GM18505 (cell line): ENCODE measurements around the gene VIT.

ENCODE experiments used
- ATAC-seq: cut with Tn5 transposase; IDR thresholded peaks from one replicate; pipeline ENCODE4 v1.9.1; 2021; ENCODE audit not compliant: unreplicated experiment
- POLR2A ChIP-seq: IDR thresholded peaks from 4 replicates; pipeline ENCODE4 v1.6.1; 2011; ENCODE audit warnings: borderline replicate concordance; ENCODE audit not compliant: insufficient read depth, insufficient read length; ENCODE audit errors: extremely low read depth

VIT gene

GRCh38 chr2:36748166-36748565 lies 51.7 kb downstream of the VIT start:
- no peak for ATAC-seq
- no peak for TF ChIP-seq POLR2A

DNA sequence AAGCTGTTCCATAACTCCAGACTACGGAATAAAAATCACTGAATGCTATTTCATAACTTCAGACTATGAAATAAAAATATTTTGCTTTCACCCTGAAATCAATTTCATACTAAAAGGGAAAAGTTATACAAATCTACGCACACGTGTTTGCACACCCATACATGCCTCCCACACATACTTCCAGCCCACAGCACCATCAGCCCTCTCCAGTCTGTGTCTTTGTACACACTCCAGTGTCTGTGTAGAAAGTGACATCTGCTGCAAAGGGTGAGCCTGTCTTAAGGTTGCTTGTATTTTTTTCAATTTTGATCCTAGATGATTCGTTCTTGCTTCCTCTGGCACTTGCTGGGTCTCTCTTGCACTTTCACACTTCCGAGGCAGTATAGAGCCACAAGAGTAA lies 53.6 kb downstream of the VIT start:
- TF ChIP-seq POLR2A: no peak

DNA sequence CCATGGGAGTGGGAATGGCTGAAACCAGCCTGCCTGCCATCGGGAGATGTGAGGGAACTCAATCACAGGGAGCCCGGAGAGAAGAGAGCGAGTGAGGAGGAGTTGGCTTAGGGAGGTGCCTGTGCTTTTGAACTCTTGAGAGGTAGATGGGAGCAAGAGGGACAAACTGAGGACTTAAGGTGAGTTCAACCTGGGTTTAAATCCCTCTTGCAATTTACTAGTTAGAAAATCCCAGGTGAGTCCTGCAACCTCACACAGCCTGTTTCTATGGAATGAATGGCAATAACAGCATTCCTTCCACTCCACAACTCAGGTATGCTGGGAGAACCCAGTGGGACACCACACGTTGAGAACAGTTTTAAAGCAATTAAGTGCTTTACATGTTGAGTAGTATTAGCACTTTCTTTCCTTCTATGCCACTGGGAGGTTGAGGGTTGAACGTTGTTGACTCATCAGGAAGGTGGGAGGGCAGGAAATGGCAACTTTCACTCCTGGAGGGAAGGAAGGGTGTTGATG lies 57.3 kb downstream of the VIT start:
- no peak for TF ChIP-seq POLR2A
- ATAC-seq: no peak

More for the DNA sequence above, 53.6 kb downstream of the VIT start:
- ATAC-seq: no peak

- ATAC-seq: no peak
- TF ChIP-seq POLR2A: no peak
Measured at GRCh38 chr2:36754578-36754977, 58.1 kb downstream of the VIT start.

GRCh38 chr2:36756438-36756837 lies 59.9 kb downstream of the VIT start:
- no peak for TF ChIP-seq POLR2A
- no peak for ATAC-seq

DNA sequence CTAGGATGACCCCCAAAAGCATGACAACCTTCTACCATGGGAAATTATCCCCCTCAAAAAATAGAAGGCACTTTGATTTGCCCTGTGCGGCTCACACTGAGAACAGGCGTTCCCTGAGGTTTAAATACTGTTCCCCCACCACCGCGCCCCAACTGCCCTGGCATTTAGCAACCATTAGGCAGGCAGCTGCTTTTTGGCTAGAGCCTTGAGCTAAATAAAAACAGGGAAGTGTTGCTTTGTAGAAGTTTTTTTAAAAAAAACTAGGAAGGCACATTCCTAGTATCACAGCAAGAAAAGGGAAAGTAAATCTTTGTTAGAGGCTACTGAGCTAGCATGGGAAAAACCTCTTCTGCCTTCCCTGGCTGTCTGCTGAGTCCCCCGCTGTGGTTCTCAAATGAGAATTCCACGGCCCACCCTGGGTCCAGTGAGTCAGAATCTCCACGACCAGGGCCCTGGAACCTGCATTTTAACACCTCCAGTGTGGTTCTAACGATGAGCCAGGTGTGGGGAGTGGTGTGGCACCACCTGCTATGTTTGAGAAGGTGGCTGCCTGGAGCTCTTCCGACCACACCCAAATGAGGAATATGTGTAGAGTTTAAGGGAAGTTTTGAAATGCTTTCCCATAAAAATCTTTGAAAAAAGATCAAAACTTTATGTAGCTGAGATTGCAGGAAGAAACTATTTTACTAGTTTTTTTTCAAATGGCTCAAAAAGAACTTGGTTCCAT lies 66.4 kb downstream of the VIT start:
- TF ChIP-seq POLR2A: no peak
- ATAC-seq: no peak

DNA sequence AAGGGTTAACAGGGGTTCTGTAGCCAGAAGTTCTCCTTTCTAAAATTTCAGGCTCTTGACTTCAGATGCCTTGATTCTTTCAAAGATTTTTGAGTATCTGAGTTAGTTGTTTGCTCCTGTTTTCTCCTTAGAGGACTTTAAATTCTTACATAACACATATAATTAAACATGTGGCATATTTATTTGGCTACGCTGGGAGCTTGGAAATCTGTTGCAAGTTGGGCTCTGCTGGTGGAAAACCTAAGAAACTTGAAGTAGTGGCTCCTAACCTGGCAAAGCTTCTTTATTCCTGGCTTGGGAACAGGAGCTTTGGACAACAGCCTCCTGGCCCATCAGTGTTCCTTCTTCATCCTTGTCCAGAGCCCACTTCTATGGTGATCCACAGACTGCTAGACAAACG lies 72.6 kb downstream of the VIT start:
- no peak for TF ChIP-seq POLR2A
- no peak for ATAC-seq

DNA sequence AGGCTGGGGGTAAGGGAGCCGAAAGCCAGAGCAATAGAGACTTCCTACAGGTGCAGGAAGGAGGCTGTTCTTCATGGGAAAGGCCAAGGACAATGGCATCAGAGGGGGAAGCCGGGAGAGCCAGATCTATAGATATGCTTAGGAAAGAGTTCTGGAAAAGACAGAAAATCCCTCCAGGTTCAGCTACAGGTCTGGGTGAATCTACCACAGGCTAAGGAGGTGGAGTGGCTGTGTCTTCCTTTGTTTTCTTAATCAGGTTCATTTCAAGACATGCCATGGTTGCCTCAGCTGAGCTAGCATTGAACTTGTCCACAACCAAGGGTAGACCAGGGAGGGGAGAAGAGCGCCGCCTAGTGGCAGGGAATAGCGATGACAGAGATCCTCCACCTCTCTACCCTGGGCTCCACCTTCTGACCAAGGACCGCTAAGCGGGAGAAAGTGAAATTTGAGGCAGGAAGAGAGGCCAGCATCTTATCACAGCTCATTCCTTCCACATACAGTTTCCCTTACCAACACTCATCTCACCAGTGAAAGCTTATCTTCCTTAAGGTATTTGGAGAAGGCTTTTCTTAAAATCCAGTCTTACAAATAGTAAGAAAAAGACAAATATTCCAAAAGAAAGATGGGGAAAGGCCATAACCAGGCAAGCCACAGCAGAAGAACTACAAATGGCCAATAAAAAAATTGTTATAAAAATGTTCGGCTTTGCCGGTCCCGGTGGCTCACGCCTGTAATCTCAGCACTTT lies 74.2 kb downstream of the VIT start:
- no peak for TF ChIP-seq POLR2A
- peak; percentile 68 for ATAC-seq

DNA sequence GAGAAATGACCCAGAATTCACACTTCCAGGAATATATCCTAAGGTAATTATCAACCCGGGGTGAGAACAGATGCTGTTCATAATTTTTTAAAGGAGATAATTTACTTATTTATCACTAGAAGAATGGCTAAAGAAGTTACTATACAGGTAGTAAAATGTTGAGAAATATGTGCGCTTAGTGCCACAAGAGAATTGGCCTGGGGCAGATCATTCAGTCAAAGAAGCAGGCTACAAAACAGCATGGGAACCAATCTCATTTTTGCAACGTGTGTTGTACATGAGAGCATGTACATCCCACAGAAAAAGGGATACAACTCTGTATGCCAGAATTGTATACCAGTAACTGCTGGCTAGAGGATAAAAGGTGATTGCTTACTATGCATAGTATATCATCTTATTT lies 75.2 kb downstream of the VIT start:
- TF ChIP-seq POLR2A: no peak
- no peak for ATAC-seq

DNA sequence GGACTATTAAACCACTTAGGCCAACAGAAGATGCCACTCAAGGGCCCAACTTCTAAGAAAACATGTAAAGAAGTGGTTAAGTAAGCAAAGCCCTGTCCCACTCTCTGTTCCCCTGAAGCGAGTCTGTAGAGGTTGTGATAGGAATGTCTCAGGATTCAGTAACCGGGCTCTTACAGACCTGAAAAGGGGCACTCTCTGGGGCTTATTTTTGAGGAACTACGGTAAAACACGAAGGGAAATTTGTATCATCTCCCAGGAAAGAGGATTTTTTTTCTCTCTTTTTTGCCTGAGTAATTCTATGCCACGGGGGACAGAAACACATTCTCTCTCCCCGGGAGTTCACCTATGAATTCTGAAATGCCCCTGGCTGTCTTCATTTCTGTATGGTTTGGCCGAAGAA lies 77.4 kb downstream of the VIT start:
- TF ChIP-seq POLR2A: no peak
- ATAC-seq: no peak

DNA sequence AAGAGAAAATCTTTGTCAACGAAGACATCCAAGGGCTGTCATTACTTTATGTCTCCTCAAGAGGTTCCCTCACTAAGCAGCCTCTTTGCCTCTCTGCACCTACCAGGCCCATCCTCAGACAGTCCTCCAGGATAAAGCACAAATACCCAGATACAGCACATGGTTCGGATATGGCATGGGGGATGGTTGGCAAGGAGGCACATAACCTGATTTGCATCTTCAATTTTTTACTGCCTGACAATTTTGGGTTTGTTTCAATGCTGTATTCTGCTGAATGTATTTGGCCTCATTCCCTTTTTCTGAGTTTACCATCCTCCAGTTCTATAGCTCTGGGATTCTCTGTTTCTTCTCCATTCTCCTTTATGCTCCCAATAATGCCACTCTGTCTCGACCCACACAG lies 78.8 kb downstream of the VIT start:
- no peak for TF ChIP-seq POLR2A
- ATAC-seq: no peak

- TF ChIP-seq POLR2A: no peak
- ATAC-seq: no peak
Measured at GRCh38 chr2:36775806-36776205, 79.3 kb downstream of the VIT start.

DNA sequence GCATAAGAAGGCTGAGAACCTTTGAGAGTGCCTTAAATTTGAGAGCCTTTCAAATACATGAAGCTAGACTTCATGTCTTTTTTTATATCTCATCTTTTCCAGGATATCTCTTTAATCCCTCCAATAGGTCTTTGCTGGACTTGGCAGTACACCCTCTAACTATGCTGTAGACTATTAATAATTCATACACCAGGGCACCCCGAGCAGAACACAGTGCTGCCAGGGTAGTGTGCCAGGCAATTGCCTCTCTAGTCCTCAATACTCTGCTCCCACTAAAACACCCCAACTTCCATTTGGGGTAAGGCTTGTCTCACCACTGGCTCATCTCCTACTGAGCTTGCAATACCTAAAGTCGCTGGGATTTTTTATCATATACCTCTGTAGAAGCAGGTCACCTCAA lies 80.8 kb downstream of the VIT start:
- ATAC-seq: no peak
- no peak for TF ChIP-seq POLR2A

DNA sequence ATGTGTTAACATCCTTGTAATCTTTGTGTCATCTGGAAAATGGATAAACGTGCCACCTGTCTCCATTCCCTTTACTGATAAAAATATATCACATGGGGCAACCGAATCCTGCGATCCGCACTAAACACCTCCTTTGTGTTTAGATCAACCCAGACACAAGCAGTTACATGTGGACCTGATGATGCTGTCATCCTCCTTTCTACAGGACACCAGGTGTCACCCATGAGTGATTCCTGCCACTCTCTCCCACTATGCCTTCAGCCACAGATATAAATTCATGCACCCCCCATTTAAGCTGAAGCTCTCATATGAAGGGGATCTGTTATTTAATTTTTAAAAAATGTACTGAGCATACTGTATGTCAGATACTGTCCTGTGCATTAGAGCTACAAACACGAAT lies 81.3 kb downstream of the VIT start:
- ATAC-seq: no peak
- no peak for TF ChIP-seq POLR2A
